ENCODE results near the gene ARHGAP4. TPM values are rescaled to one million over a fixed set of nuclear protein-coding genes. Genes with fewer than 3 reads are reported as not detected.

Gene ARHGAP4
- total RNA-seq, 4 donors from 2014 or later: 16.6 to 72.2 (median 36.4) TPM

DNA sequence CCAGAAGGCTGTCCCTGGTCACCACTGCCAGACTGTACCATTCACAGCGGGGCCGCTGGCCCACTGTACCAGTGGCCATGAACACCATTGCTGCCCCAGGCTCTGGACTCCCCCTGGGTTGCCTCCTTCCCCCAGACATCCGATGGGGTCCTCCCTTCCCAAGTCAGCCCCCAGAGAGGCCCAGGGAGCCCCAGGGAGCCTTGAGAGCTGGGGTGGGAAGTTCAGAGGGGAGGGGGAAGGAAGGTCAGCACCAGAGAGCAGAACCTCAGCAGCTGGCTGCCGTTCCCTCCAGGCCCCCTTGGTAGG, 441 bp upstream of the ARHGAP4 start:
- no peak for ATAC-seq (ENCODE audit: low FRiP score)
- DNase-seq (ENCODE audit: low spot score): no peak
- TF ChIP-seq, protein P1, sequence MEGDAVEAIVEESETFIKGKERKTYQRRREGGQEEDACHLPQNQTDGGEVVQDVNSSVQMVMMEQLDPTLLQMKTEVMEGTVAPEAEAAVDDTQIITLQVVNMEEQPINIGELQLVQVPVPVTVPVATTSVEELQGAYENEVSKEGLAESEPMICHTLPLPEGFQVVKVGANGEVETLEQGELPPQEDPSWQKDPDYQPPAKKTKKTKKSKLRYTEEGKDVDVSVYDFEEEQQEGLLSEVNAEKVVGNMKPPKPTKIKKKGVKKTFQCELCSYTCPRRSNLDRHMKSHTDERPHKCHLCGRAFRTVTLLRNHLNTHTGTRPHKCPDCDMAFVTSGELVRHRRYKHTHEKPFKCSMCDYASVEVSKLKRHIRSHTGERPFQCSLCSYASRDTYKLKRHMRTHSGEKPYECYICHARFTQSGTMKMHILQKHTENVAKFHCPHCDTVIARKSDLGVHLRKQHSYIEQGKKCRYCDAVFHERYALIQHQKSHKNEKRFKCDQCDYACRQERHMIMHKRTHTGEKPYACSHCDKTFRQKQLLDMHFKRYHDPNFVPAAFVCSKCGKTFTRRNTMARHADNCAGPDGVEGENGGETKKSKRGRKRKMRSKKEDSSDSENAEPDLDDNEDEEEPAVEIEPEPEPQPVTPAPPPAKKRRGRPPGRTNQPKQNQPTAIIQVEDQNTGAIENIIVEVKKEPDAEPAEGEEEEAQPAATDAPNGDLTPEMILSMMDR (IDR thresholded peaks at IDR 0.05): no peak

DNA sequence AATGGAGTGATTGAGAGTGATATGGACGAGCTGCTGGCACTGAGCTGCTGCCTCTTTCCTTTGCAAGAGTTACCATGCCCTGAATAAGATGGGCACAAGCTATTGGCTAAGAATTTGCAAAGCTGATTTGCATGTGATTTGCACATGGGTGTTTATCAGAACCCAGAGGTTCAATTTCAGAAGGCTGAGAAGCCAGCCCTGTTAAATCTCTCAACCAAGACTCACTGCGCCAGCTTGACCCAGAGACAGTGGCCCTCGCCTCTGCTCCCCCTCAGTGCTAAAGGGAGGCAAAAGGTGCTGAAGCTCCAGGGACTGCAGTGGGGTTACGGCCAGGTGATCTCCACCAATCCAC, 701 bp downstream of the ARHGAP4 start:
- DNase-seq (ENCODE audit: low spot score): no peak
- ATAC-seq (ENCODE audit: low FRiP score): no peak
- TF ChIP-seq, protein P1 (IDR thresholded peaks at IDR 0.05): no peak

GRCh38 chrX:153924149-153924861, 1.8 kb downstream of the ARHGAP4 start:
- TF ChIP-seq, protein P1 (IDR thresholded peaks at IDR 0.05): no peak
- ATAC-seq (ENCODE audit: low FRiP score) (no peak), DNase-seq (ENCODE audit: low spot score) (no peak)

- no peak for DNase-seq (ENCODE audit: low spot score)
- peak; percentile 42 for ATAC-seq (ENCODE audit: low FRiP score)
- TF ChIP-seq, protein P1 (IDR thresholded peaks at IDR 0.05): no peak
Observed at GRCh38 chrX:153922932-153923857, 2.9 kb downstream of the ARHGAP4 start.

DNA sequence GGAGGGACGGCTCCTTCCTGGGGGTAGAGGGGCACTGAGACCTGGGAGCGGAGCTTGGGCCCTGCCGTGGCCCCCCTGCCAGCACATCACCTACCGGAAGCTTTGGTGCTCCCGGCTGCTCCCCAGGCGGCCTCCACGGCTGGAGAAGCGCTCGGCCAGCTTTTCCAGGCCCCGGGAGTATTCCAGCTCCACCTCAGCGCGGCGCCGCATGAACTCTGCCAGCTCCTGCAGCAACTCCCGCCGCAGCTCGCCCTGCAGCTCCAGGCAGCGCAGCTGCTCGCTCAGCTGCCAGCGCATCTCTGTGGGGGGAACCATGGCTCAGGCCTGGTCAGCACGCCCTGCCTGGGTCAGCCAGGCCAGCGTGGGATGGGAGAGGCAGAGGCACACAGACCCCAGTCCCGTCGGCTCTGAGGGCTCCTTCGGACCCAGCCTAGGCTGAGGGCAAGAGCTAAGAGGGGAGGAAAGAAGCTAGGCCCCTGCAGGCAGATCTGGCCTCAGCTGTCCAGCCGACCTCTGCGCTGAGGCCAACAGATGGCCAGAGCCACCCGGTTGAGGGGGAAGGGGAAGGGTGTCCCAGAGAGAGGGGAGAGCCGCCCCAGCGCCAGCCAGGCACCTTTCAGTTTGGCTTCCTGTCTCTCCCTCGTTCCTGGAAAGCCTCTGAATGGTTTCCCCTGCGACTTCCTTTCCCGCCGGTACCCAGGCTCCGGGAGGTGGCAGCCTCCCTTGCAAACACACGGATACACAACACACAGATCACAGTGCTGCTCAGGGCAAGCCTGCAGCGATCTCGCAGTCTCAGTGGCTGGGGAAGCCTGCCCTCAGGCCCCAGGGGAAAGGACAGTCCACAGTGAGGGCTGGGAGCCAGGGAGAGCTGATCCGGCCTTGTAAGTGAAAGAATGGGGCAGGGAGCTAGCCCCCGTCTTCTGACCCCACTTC, 4.3 kb downstream of the ARHGAP4 start:
- ATAC-seq (ENCODE audit: low FRiP score) (peak; percentile 15), DNase-seq (ENCODE audit: low spot score) (no peak)
- TF ChIP-seq, protein P1 (IDR thresholded peaks at IDR 0.05): no peak

GRCh38 chrX:153921070-153921469, 5.0 kb downstream of the ARHGAP4 start:
- TF ChIP-seq, protein P1 (IDR thresholded peaks at IDR 0.05): no peak
- peak; percentile 24 for ATAC-seq (ENCODE audit: low FRiP score)
- DNase-seq (ENCODE audit: low spot score): no peak
